DMS153 treated with DMSO at 0.1 percent for 48 hours (cell line): ENCODE data around the gene STK25.

Experiments used
- DNase-seq: peaks from one replicate; lab custom pipeline; 2025; ENCODE audit not compliant: unreplicated experiment; lab: John Stamatoyannopoulos, UW

The STK25 gene

DNA sequence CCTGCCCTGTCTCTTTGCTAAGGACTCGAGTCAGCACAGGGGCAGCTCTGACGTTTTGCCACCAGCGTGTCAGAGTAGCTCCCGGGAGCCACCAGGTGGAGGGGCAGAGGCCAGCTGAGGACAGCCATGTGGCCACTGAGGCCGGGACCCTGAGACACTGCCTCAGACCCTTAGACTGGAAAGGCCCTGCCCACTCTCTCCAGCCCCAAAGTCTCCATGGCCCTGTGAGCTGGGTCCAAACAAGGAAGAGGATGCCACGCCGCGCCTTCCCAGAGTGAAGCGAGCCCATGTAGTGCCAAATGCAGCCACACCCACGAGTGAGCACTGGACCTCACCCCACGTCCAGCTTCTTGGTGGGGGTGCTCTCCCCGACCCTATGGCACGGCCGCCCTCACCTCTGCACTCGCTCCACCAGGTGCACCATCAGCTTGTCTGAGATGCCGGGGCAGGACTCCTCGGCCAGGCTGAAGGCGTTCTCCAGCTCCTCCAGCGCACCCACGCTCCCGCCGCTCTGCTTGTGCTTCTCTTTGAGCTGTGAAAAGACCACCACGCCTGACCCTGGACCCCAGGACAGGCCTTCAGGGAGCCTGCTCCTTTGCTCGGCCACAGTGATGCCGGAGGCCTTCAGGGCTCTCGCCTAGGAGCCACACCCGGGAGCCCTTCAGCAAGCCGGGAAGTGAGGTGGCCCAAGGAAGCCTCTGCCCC lies 12.2 kb downstream of the STK25 start:
- DNase-seq, result no peak

DNA sequence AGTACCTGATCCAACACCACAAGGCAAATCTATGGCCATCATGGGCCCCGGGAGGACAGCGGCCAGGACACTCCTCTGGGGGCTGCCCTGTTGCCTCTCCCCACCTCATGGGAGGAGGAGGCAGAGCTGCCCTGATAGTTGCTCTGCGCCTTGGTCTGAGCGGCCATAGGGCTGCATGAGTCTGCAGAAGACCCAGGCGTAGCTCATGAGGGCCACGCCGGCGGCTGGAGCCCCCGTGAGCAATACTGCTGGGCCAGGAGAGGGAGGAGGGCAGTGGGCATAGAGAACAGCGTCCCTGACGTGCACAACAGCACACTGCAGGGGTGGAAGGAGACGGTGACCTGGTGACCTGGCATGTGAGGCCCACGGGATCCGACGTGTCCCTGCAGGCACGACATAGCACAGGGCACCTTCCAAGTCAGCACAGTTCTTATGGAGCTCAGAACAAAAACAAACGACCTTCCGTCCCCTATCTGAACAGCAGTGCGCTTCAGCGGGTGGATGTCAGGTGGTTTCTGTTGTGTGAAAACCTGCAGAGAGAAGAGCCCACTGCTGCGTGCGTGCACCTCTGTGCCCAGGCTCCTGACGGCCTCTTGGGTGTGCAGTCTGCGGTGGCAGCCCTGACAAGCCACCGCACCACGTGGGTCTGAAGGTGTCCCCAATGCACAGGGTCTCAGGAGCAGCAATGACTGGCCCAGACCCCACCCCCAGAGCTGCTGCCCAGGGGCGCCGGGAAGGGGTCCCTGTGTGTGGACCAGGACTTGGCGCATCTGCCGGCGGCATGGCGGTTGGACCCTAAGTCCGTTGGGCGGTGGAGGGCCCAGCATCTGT lies 13.0 kb downstream of the STK25 start:
- DNase-seq, result no peak

DNA sequence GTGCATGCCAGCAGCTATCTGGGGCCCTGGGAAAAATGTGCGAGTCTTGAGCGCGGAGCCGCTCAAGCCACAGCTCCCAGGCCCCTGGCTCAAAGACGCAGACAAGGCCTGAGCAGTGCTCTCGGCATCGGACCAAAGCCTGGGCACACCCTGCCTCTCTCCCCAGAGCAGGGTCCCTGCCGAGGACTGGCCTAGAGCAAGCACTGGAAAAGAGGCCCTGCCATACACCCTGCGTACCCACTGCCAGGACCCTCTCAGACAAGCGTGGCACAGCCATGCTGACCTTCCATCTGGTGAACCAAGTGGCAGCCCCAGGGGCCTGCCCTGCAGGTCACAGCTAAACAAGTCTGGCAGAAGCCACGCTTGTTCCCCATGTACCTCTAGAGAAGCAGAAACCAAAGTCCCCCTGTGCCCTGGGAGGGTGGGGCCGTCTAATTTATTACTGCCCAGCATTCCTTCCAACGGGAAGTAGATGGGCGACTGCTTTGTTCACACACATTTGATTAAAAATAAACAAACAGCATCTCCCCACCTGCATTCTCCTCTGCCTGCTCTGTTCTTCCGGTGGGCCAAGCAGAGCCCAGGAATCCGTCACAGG lies 14.0 kb downstream of the STK25 start:
- DNase-seq, result no peak

DNA sequence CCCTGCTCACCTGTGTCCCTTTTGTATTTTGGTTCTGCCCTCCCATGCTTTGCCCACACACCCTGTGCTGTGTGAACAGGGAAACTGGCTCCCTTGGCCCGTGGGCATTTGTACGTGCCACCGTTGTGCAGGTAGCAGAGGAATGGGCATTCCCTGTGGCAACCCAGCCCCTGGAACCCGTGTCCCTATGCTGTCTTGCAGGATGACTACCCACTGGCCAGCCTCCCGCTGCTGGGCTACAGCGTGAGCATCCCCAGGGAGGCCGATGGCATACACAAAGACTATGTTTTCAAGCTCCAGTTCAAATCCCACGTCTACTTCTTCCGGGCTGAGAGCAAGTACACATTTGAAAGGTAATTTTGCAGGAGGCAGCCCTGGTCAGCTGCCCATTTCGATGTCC lies 15.3 kb downstream of the STK25 start:
- no peak for DNase-seq

- DNase-seq, result no peak
These were observed 16.2 kb downstream of the STK25 start for GRCh38 chr2:241492174-241492565.

GRCh38 chr2:241491549-241492173 lies 16.7 kb downstream of the STK25 start:
- DNase-seq, result no peak

GRCh38 chr2:241490825-241491506 lies 17.4 kb downstream of the STK25 start:
- DNase-seq, result no peak

DNA sequence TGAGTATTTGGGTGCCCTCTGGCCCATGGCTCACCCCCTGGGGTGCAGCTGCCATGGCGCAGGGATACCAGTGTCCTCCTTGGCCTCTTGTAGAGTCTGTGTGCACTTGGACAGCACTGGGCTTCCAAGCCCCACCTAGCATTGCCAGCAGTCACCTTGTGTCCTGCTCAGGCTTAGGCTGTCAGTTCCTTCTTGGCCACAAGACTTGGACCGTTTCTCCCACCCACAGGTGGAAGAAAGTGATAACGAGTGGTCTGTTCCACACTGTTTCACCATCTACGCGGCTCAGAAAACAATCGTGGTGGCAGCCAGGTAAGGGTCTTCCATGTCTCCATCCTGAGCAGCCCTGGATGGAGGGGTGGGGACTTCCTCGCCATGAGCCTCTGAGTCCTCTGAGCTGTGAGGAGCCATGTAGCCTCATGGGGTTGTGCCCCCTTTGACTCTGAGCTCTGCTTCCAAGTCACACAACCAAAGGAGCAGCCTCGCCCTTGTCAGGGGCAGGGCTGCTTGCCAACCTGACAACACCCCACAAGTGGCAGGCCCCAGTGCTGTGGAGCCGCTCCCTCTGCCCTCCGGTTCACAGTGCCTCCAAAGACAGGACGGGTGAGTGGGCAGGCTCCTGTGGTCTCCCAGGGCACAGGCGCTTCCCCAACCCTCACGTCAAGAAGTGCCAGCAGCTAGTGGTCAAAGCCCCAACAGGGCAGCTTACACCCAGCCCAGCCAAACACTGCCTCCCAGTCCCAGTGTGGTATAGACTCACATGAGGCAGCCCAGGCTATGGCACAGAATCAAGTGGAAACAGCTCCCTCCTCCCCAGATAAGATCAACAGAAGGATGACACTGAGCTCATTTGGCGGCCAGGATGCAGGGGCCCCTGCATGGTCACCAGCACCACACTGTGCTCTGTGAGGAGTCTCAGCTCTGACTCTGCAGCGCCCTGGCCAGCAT lies 18.4 kb downstream of the STK25 start:
- DNase-seq, result no peak

DNA sequence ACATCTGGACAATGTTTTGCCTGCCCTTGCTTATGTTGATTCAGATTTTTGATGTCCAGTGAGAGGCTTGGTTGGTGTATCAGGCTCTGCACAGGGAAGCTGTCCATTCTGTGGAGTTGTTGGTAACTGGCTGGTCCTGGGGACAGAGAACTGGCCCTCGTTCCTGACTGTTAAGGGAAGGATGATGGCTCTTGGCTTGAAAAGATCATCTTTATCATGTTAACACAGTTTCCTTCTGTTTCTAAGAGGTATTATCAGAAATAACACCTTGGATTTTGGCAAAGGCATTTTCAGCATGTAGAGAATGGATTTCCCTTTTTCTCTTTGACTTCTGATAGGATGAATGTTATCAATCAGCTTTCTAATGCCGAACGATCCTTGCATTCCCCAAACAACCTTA lies 19.3 kb downstream of the STK25 start:
- DNase-seq, result no peak

DNA sequence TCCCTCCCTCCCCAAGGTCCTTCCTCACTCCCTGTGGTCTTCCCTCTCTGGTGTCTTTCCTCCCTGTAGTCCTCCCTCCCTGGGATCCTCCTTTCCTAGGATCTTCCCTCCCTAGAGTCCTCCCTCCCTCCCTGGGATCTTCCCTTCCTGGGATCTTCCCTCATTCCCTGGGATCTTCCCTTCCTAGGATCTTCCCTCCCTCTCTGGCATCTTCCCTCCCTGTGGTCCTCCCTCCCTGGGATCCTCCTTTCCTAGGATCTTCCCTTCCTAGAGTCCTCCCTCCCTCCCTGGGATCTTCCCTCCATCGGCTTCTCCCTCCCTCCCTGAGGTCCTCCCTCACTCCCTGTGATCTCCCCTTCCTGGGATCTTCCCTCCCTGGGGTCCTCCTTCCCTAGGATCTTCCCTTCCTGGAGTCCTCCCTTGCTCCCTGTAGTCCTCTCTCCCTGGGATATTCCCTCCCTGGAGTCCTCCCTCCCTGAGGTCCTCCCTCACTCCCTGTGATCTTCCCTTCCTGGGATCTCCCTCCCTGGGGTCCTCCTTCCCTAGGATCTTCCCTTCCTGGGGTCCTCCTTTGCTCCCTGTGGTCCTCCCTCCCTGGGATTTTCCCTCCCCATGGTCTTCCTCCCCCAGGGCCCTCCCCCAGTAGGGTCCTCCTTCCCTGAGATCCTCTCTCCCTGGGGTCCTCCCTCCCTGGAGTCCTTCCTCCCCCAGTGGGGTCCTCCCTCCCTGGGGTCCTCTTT lies 23.0 kb downstream of the STK25 start:
- no peak for DNase-seq

- no peak for DNase-seq
These were observed 25.1 kb downstream of the STK25 start for GRCh38 chr2:241483305-241483704.

DNA sequence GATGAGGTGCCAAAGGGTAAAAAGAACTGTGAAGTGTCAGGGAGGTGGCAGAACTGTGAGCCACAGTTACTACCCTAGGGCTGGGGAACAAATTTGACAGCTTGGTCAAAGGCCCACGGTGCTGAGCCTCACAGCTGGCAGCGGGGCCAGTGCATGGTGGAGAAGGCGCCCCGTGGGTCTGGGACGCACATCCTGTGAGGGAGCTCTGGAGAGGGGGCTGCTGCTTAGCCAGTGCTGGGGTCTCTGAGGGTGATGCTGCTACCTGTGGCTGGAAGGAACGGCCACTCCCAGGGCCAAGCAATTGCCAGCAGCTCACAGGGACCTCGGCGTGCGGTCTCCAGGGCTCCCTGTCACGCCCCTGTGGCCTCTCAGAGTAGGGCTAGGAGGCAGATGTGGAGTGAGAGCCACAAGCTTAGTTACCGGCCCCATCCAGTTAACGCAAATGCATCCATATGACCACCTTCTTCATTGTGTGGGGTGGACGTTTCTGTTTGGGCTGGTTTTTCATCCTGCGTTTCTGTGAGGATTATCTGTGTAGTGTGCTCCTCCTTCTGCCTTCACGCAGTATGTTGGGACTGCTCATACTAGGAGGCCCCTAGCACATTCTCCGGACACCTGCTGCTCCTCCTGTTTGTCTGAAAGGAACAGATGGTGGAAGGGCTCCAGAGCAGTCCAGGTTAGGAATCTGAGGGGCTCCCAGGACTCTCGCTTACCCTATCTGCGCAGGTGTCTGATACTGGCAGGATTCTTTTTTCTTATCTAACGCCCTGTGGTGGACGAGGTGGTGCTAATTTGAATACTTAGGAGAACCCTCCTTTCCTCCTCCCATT lies 26.0 kb downstream of the STK25 start:
- DNase-seq, result no peak

DNA sequence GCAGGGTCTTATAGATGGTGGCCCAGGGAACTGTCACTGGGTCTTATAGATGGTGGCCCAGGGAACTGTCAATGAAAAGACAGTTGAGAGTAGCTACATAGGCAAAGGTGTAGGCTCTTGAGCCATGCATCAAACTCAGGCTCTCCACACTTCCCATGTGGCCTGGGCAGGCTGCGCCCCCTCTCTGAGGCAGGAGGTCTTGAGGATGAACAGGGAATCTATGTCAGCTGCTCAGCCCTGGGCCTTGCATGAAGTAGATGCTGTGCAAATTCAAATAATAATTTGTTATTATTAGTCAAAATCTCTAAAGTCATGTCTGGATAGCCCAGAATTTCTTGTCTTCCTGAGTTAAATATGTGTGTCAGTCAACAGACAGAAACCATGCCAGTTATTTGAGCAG lies 26.7 kb downstream of the STK25 start:
- no peak for DNase-seq

- no peak for DNase-seq
These were observed 29.1 kb downstream of the STK25 start for GRCh38 chr2:241479026-241479898.

GRCh38 chr2:241478166-241478565 lies 30.2 kb downstream of the STK25 start:
- DNase-seq, result no peak

DNA sequence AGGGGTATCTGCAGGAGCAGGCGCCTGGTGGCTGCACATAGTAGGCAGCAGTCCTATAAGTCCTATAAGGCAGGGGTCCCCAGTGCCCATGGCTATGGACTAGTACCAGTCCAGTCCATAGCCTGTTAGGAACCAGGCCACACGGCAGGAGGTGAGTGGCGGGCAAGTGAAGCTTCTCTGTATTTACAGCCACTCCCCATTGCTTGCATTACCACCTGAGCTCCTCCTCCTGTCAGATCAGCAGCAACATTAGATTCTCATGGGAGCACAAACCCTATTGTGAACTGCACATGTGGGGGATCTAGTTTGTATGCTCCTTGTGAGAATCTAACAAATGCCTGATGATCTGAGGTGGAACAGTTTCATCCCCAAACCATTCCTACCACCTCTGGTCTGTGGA lies 33.1 kb downstream of the STK25 start:
- DNase-seq, result no peak

DNA sequence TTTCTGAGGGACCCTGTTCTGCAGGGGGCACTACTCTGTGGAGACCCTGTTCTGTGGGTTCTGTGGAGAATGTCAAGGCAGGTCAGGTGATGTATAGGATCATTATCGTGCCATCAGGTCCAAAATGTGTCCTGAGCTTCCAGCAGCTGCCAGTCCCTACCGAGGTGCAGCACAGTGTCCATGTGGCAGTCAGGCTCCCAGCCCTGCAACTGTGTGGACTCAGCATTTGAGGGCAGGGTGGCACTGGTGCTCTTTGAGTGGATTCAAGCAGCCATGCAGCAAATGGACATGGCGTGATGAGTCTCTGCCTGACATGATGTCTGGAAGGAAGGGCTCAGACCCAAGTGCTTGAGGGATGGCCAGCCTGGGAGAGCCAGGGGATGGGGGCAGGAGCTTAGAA lies 35.0 kb downstream of the STK25 start:
- no peak for DNase-seq

DNA sequence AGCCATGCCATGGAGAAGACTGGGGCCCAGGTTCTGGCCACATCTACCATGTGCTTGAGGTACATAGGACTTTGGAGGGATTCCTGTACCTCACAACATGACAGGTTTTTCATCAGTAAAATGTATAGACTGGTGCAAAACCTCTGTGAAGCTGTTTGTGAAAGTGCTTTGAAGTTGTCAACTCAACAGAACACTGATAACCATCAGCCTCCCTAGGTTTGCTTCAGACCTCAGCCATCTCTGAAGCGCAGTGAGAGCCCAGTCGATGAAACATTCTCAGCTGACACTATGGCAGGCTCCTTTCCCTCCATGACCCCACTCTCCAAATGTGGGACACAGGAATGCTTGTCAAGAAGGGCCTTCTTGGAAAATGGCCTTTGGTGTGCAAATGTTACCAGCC lies 38.6 kb downstream of the STK25 start:
- DNase-seq, result no peak
